Measurements from ENCODE around the gene KRT6A. TPM values are rescaled to one million over a fixed set of nuclear protein-coding genes. Genes with fewer than 3 reads are reported as not detected.

Gene KRT6A
- total RNA-seq, 2 donors from 2014 or later: not detected

DNA sequence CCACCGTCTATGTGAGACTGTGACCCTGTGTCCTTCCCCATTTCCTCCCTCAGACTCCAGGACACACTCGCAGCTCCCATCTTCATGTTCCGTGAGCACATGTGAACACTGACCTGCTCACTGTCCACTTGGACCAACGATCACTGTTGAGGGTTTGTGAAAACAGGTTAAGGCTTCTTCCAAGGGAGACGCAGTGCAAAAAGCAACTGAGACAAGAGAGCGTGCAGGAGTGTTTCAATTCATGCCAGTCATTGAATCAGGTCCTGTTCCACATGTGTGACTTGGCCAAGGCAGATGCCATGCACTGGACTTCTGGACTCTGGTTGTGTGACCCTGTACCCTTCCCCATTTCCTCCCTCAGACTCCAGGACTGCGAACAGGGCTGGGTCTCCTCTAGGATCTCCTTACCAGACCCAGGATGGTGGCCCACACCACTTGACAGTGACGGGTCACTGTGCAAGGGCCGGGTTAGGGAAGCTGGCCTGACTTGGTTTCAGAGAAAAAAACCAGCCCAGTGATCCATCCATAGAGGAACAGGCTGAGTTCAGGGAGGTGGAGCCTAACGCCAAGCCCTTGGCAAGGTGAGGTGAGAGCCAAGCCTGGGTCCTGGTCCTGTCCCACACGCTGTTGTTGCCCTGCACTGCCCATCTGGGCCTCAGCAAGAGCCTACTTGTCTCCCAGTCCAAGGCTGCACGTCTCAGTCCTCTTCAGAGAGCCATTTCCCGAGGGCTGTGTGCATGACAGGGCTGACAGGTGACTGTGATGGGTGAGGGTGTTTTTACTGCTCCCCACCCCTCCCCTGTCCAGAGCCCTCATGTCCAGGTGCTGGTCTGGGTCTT, 32.8 kb upstream of the KRT6A start:
- intact Hi-C loops (cut with DNase I, micrococcal nuclease): no loop called here
- DNase-seq (peak in 1 of 2 donors; percentile 11), ATAC-seq (no peak)

DNA sequence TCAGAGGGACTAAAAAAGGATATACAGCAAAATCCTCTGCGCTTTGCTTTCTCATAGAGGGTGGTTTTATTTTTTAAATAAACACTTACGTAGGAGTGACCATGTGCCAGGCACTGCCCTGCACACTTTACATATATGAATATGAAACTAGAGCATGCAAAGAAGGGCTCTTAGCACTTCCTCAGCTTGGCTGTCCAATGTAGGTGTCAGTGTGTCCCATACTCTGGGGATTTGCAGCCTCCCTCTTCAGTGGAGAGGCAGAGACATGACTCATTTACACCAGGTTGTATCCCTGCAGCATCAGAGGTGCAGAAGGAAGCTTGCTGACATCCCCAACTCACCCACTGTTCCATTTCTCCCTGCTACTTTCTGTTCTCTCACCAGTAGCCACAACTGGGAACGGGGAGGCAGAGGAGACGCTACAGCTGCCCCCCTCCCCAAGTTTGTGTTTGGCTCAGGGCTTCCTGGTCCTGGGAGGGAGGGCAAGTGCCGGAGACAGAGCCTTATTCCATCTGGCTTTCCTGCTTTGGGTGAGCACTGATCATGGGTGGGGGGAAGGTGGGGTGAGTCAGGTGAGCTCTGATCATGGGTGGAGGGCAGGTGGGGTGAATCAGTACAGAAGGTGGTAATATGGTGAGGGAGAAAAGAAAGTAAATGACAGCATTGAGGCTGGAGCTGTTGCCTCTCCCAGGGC, 32.0 kb upstream of the KRT6A start:
- DNase-seq (no peak), ATAC-seq (no peak)
- intact Hi-C loops (cut with DNase I, micrococcal nuclease): no loop called here

DNA sequence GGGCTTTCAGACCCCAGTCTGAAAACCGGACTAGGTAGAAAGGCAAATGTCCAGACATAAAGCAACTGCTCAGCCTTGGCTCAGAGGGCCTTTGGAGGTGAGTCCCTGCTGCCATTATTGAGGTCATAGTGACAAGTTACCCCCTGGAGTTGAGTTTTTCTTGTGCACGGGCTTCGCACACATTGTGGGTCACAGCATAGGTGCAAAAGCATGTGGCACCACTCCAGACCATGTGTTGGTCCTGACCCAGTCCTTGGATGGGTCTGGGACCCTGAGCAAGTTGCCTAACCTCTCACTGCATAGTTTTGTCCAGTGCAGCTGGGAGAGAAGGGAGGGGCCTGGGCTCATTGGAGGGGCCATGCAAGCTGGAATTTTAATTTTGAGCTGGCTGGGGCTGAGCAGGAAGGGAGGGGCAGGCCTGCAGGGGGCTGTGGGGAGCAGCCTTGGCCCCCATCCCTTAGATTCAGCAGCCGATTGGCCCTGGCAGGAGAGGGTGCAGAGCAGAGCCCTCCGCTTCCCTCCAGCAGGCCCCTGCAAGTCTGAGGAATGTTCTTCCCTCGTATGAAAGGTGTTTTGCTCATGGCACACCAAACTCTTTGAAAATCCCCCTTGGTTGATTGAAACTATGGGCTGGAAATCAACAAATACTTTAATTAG, 31.3 kb upstream of the KRT6A start:
- intact Hi-C loops (cut with DNase I, micrococcal nuclease): no loop called here
- DNase-seq (peak in 1 of 2 donors; percentile 13), ATAC-seq (no peak)

DNA sequence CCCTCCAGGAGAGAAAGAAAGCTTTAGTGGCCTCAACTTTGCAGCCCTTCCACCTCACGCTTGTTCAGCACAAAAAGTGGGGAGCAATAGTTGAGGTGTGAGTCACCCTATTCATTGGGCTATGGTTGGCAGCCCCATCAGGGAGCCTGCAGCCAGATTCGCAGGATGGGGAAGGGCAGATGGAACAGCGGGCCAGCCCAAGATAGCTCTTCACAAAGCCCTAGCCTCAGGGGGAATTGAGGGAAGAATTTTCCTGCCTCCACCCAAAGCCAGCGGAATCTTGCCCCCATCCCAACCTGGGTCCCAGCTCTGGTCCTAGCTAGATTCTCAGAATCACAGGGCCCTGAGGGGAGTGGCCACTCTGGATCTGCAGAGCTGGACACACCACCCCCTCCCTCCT, 30.8 kb upstream of the KRT6A start:
- ATAC-seq: no peak
- DNase-seq: no peak
- intact Hi-C loops (cut with DNase I, micrococcal nuclease): no loop called here

DNA sequence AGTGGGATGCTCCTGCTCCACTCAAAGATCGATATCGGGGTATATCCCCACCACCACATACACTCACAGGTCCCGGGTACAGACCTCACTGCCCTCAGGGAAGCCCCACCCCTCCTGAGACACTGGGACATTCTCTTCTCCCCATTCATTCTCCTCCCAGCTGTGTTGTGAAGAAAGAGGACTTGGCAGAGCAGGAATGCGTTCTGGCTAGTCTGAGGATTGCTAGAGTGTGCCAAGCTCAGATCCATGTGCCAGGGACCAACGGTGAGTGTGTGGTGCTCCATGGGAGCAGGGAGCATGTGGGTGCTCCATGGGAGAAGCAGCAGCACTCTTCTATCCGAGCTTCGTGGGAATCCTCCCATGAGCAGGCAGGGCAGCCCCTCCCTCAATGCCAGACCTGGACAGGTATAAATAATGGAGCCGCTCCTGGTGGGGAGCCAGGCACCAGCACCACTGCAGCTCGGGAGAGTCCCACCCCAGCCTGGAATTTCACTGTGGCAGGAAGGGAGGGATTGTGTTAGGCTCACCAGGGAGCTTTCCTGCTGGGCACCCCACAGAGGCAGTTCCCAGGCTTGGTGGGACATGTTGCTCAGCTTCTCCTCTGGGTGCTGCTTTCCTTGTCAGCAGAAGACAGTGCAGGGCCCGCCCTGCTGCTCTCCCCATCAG, 29.4 kb upstream of the KRT6A start:
- ATAC-seq (no peak), DNase-seq (no peak)
- intact Hi-C loops (cut with DNase I, micrococcal nuclease): no loop called here

DNA sequence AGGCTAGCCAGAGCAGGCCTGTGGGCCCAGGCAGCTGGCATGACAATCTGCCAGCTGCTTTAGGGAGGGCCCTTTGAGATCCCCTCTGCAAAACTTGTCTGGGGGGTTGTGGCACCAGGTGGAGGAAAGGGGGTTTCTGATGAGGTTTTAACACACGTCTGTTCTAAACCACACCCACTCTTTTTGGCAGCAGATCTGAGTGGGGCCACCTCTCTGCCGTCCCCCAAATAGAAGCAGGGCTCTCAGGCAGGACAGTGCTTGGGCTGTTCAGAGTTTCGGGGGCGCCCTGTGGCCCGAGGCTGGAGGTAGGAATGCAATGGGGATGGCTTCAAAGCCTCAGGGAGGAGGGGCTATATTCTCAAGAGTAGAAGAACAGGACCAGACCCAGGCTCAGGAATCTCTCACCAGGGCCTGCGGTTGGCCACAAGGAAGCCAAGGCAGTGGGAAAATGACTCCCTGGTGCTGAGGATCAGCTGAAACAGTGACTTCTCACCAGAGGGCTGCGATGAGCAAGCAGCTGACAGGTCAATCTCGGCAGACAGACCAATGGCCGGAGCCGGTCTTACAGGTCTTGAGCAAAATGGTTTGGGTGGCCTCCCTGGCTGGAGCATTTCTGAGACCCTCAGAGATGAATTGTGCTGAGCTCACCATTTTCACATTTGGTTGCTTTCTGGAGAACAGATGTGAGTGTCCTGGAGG, 28.7 kb upstream of the KRT6A start:
- DNase-seq: no peak

DNA sequence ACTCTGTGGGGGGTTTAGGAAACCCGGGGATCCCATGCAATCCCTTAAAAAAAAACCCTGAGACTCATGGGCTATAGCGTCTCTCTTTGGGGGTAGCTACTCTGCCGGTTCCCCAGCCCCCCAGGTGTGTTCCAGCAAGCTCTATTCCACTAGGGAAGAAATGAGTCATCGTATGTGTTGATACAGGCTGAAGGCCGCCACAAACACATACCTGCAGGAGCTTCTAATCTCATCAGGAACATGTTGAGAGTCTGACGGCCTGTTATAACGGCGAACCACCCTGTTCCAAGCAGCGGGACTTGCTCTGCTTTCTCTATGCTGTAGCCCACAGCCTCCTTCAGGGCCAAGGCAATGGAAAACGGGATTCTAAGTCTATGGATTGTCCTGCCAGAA, 28.1 kb upstream of the KRT6A start:
- no peak for DNase-seq
- ATAC-seq: no peak
- intact Hi-C loops (cut with DNase I, micrococcal nuclease): no loop called here

More for the DNA sequence above, 28.7 kb upstream of the KRT6A start:
- no peak for ATAC-seq
- intact Hi-C loops (cut with DNase I, micrococcal nuclease): no loop called here

DNA sequence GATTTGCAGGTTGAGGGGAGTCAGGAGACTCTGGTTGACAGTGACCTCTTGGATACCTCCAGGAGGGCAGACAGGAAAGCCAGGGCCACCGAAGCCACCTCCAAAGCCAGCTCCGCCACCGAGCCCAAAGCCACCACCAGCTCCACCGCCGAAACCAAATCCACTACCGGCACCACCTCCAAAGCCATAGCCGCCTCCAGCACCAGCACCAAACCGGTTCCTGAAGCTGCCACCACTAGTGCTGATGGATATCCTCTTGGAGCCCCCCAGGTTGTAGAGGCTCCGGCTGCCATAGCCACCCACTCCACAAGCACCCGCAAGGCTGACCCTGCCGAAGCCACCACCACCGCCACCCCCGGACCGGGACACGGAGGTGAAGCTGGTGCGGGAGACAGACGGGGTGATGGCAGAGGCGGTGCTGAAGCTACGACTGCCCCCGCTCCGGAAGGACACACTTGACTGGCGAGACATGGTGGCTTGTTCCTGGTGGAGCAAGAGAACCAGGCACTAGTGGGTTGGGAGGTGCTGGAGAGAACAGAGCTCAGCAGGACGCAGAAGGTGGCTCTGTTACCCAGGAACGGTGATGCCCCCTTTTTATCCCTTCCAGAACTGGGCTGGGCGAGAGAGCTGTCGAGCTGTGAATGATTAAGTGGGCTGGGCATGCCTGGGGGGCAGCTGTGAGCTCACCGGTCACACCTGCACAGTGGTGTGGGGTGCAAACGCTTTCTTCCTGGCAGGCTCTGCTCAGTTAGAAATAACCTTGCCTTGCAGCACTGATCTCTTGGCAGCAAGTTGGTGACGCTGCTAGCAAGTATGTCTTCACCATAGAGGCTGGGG, 27.0 kb upstream of the KRT6A start, which contains the start of gene KRT5:
Gene KRT5, minus strand, starts transcription at position 569 of the 837 bp plus-strand sequence. Its CDS starts 98 bp downstream, at position 471.
- intact Hi-C loops (cut with DNase I, micrococcal nuclease): no loop called here
- no peak for DNase-seq
- ATAC-seq: no peak

DNA sequence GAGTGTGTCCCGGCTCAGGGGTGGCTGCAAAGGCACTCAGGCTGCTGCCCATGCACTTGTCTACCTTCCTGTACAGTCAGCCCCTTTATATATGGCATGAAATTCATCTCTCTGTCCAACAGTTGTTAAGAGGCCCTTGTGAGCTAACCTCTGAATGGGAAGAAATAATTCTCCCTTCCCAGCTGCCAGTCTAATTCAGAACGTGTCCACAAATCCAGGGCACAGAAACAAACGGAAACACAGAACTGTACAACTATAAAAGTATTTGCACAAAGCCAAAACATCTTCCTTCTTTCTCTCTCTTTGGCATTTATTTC, 26.3 kb upstream of the KRT6A start:
- DNase-seq (no peak), ATAC-seq (no peak)
- intact Hi-C loops (cut with DNase I, micrococcal nuclease): no loop called here

DNA sequence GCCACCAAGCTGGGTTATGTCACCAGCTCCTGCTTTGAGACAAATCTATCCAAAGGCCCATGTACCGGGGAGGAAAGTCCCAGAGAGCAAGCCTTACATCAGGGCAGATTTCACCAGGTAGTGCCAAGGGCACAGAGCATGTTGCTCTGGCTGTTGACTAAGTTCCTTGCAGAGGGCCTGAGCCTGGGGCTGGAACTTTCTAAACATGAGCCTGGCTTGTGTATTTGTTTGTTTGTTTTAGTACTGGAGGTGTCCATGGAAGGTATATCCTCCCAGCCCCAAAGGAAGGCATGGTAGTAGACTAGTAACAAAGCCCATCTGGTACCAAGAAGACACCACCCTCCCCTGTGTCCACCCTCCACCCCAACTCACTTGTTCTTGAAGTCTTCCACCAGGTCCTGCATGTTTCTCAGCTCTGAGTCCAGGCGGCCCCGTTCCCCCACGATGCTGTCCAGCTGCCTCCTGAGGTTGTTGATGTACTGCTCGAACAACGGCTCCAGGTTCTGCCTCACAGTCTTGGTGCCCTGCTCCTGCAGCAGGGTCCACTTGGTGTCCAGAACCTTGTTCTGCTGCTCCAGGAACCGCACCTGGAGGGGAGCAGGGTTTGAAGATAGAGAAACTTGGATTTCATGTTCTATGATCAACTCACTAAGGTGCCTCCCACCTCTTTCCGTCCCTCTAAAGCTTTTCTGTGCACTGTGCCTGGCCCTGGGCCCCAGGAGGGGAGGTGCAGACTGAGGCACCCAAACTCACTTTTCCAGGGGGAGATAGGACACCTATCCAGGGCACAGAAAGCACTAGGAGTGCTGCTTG, 25.7 kb upstream of the KRT6A start:
- DNase-seq (no peak), ATAC-seq (no peak)
- intact Hi-C loops (cut with DNase I, micrococcal nuclease): no loop called here

DNA sequence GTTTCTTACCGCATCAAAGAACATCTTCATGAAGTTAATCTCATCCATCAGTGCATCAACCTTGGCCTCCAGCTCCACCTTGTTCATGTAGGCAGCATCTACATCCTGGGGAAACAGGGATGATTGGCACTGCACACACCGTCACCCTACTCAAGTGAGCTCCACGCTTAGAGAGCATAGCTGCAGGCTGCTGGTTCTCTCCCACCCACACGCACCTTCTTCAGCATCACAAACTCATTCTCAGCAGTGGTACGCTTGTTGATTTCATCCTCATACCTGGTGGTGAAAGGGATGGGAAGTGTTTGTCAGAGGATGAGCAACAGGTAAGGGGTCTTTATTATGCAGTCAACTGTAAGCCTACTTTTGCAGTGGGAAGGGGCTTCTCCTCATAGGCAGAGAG, 24.8 kb upstream of the KRT6A start:
- no peak for ATAC-seq
- no peak for DNase-seq
- intact Hi-C loops (cut with DNase I, micrococcal nuclease): no loop called here

DNA sequence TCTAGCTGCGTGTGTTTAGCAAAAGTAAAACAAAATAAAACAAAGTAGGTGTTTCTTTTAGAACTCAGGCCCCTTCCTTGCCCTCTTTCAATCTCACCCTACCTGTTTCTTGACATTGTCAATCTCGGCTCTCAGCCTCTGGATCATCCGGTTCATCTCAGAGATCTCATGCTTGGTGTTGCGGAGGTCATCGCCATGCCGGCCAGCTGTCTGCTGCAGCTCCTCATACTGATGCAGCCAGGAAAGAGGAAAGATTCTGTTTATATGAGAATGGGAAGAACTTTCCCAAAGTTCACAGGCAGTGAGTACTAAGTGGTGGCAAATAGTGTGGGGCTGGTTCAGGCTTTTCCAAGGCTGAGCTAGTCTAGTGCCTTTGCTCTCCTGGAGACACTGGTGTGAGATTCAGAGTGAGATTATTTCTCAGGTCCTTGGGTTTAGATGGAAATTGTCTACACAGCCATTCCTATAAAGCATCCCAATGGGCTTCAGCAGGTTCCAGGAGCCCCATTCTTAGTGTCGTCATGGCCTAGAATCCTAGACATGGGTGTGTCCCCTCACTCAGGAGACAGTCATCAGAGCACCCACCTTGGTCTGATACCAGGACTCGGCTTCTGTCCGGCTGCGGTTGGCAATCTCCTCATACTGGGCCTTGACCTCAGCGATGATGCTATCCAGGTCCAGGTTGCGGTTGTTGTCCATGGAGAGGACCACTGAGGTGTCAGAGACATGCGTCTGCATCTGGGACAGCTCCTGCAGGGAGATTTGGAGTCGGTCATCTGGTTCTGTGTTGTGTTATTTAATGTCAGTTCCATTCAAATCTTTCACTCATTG, 24.2 kb upstream of the KRT6A start:
- DNase-seq: no peak
- no peak for ATAC-seq
- intact Hi-C loops (cut with DNase I, micrococcal nuclease): no loop called here

DNA sequence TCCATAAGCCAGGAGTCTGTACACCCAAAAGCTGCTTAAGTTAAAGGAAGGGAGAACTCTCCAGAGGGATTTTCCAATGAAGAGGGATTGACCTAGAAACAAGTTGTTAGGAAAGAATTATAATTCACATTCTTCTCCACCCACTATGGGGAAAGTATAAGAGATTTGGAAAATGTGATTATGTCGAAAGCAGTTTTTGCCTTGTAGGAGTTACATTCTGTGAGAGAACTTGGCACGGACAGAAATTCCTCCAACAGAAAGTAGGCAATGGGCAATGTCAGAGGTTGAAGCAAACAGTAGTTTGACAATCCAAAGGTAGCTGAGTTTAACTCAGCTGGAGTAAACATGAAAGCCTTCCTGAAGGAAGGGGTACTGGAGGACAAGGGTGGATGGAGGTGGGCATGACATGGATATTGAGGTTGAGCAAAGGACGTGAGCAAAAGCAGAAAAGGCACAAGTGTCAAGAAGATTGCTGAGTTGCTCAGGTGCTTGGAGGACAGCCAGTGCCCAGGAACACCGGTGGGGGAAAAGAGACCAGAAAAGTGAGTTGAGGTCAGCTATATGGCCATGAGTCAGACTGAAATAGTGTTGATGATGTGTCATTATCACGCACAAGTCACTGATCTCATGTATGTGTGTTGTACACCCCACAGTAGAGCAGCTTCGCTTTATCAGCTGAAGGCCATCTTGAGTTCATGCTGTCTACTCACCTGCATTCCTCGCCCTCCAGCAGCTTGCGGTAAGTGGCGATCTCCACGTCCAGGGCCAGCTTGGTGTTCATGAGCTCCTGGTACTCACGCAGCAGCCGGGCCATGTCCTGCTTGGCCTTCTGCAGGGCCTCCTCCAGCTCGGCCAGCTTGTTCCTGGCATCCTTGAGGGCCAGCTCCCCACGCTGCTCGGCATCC, 23.1 kb upstream of the KRT6A start:
- intact Hi-C loops (cut with DNase I, micrococcal nuclease): no loop called here
- ATAC-seq (no peak), DNase-seq (no peak)

DNA sequence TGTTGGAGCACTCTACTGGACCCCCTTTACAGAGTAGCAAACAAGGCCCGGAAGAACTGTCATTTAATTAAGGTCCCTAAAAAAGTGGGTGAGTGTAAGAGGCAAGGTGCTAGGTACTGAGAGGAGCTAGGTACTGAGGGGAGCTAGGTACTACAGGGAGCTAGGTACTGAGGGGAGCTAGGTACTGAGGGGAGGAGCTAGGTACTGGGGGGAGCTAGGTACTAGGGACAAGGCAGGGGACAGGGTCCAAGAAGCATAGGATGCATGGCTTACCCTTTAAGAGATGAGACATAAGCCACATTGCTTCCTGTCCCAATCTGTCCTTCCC, 22.2 kb upstream of the KRT6A start:
- DNase-seq (no peak), ATAC-seq (no peak)
- intact Hi-C loops (cut with DNase I, micrococcal nuclease): no loop called here

DNA sequence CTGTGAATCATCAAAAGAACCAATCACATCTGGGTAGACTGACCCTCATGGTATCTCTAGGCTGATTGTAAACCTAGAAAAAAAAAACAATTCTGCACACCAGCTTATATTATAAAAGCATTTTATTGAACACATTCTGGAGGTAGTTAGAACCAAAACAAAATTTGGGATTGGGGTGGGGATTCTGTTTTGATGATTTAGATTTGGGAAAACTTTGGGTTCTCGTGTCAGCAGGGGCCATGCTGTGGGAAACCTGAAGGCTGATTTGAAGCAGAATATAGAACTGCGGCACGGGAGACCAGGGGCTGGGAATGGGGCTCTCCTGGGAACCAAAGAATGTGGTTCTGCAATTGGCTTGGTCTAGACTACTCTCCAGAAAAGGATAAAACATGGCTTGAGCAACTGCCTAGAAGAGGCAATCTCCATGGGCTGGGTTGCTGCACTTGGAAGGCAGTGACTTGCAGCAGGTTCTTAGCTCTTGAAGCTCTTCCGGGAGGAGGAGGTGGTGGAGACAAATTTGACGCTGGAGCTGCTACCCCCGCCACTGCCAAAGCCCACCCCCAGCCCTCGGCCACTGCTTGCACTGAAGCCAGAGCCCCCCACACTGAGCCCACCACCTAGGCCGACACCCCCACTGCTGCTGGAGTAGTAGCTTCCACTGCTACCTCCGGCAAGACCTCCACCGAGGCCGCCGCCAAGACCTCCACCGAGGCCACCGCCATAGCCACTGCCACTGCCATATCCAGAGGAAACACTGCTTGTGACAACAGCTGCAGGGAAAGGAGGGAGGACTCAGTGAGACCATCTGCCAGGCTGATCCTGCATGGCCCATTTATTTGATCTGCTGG, 21.6 kb upstream of the KRT6A start:
- DNase-seq: no peak
- no peak for ATAC-seq
- intact Hi-C loops (cut with DNase I, micrococcal nuclease): no loop called here

All from left colon (tissue), 2 donors.